Epithelial cell of esophagus (primary cell): ENCODE measurements around the gene RAF1.

Experiments
- DNase-seq: peaks from one replicate; pipeline ENCODE4 v3.0.0; 2010; ENCODE audit warnings: low read depth
- H3K4me3 ChIP-seq: 2 replicates; pipeline ENCODE4 v1.5.1; 2011; ENCODE audit warnings: mild to moderate bottlenecking, low read length, control low read depth
- CTCF ChIP-seq: IDR thresholded peaks from 2 replicates; pipeline ENCODE4 v1.5.1; 2011; ENCODE audit warnings: low read depth, mild to moderate bottlenecking, low read length, control low read depth, inconsistent platforms; ENCODE audit not compliant: insufficient read depth; ENCODE audit errors: missing control alignments

The RAF1 gene

GRCh38 chr3:12656850-12657249 lies 7.1 kb downstream of the RAF1 start:
- no peak for TF ChIP-seq CTCF
- DNase-seq, result no peak
- no peak overlapping the region for H3K4me3 ChIP-seq

GRCh38 chr3:12656193-12656592 lies 7.7 kb downstream of the RAF1 start:
- DNase-seq, result no peak
- no peak for TF ChIP-seq CTCF
- no peak overlapping the region for H3K4me3 ChIP-seq

GRCh38 chr3:12655701-12656100 lies 8.2 kb downstream of the RAF1 start:
- no peak overlapping the region for H3K4me3 ChIP-seq
- no peak for TF ChIP-seq CTCF

GRCh38 chr3:12653747-12654146 lies 10.2 kb downstream of the RAF1 start:
- H3K4me3 ChIP-seq, result no peak overlapping the region
- TF ChIP-seq CTCF, result no peak
- DNase-seq, result no peak

More at GRCh38 chr3:12655701-12656100, 8.2 kb downstream of the RAF1 start:
- DNase-seq, result no peak

- no peak for DNase-seq
- no peak overlapping the region for H3K4me3 ChIP-seq
- TF ChIP-seq CTCF, result no peak
These were observed 15.4 kb downstream of the RAF1 start for GRCh38 chr3:12648384-12648959.

GRCh38 chr3:12644331-12644937 lies 19.5 kb downstream of the RAF1 start:
- H3K4me3 ChIP-seq, result no peak overlapping the region
- no peak for DNase-seq
- TF ChIP-seq CTCF, result no peak

- no peak overlapping the region for H3K4me3 ChIP-seq
- no peak for DNase-seq
- TF ChIP-seq CTCF, result no peak
These were observed 20.2 kb downstream of the RAF1 start for GRCh38 chr3:12643724-12644123.
